GM23248 (cell line): ENCODE data around the gene PPFIA1. TPM values are rescaled to one million over a fixed set of nuclear protein-coding genes. Genes with fewer than 3 reads are reported as not detected.
A peak's percentile ranks its signal among the peaks of the same experiment; 100 is the strongest.

Source experiments
- DNase-seq: peaks from one replicate; pipeline ENCODE4 v3.0.0-alpha.2; 2015
- H2AFZ ChIP-seq: fragments of 200-600 bp; sonication (generic); 2 replicates; pipeline ENCODE4 v1.6.1; 2016; ENCODE audit warnings: antibody characterized with exemption
- H3F3A ChIP-seq: fragments of 200-600 bp; sonication (generic); 2 replicates; pipeline ENCODE4 v1.6.1; 2016; ENCODE audit warnings: mild to moderate bottlenecking, antibody characterized with exemption, mixed run types; ENCODE audit not compliant: insufficient read depth
- H3K27ac ChIP-seq: fragments of 200-600 bp; sonication (generic); 2 replicates; pipeline ENCODE4 v1.5.1; 2016; ENCODE audit warnings: mild to moderate bottlenecking
- H3K27me3 ChIP-seq: fragments of 200-600 bp; sonication (generic); replicated peaks from 2 replicates; pipeline ENCODE4 v1.6.1; 2016; ENCODE audit warnings: mild to moderate bottlenecking; ENCODE audit not compliant: insufficient read depth
- H3K36me3 ChIP-seq: fragments of 200-600 bp; sonication (generic); 2 replicates; pipeline ENCODE4 v1.6.1; 2016; ENCODE audit warnings: low read depth, mild to moderate bottlenecking
- H3K4me1 ChIP-seq: fragments of 200-600 bp; sonication (generic); 2 replicates; pipeline ENCODE4 v1.6.1; 2016; ENCODE audit warnings: mild to moderate bottlenecking; ENCODE audit not compliant: insufficient read depth
- H3K4me2 ChIP-seq: fragments of 200-600 bp; sonication (generic); one replicate; pipeline ENCODE4 v1.6.1; 2016; ENCODE audit warnings: mild to moderate bottlenecking; ENCODE audit not compliant: unreplicated experiment
- H3K4me3 ChIP-seq: fragments of 200-600 bp; sonication (generic); 2 replicates; pipeline ENCODE4 v1.5.1; 2016; ENCODE audit warnings: mild to moderate bottlenecking
- H3K79me2 ChIP-seq: fragments of 200-600 bp; sonication (generic); 2 replicates; pipeline ENCODE4 v1.6.1; 2016; ENCODE audit warnings: mild to moderate bottlenecking; ENCODE audit not compliant: insufficient read depth
- H3K9ac ChIP-seq: fragments of 200-600 bp; sonication (generic); 2 replicates; pipeline ENCODE4 v1.6.1; 2016; ENCODE audit warnings: mild to moderate bottlenecking
- H3K9me2 ChIP-seq: fragments of 200-600 bp; sonication (generic); 2 replicates; pipeline ENCODE4 v1.6.1; 2016; ENCODE audit warnings: mixed run types, mild to moderate bottlenecking, moderate library complexity; ENCODE audit not compliant: insufficient read depth
- H3K9me3 ChIP-seq: fragments of 200-600 bp; sonication (generic); one replicate; pipeline ENCODE4 v1.6.1; 2017; ENCODE audit warnings: low read depth
- H4K20me1 ChIP-seq: fragments of 200-600 bp; sonication (generic); 2 replicates; pipeline ENCODE4 v1.6.0; 2016; ENCODE audit not compliant: insufficient read depth
- EZH2 ChIP-seq: fragments of 200-600 bp; sonication (generic); IDR thresholded peaks from 2 replicates; pipeline ENCODE4 v1.6.1; 2018; ENCODE audit warnings: antibody characterized with exemption, mild to moderate bottlenecking; ENCODE audit not compliant: insufficient read depth, poor library complexity, severe bottlenecking
- EZH2phosphoT487 ChIP-seq: fragments of 200-600 bp; sonication (generic); IDR thresholded peaks from 2 replicates; pipeline ENCODE4 v1.6.1; 2018; ENCODE audit warnings: antibody characterized with exemption, moderate library complexity, mild to moderate bottlenecking, low read depth; ENCODE audit not compliant: insufficient read depth
- WGBS, 2 experiments: methylation state at CpG; one replicate each; pipeline ENCODE4 v1.1.6; 2015 to 2017; ENCODE audit warnings: low lambda C conversion rate in 2 of 2, low coverage in 1 of 2; ENCODE audit errors: missing lambda C conversion rate in 2 of 2; 5-methylcytosine and 5-hydroxymethylcytosine counted together
- in situ Hi-C: fragments of 300-500 bp; cut with MboI; formaldehyde crosslinking; loops from 2 replicates; pipeline ENCODE4 v1.15.0; 2020
- polyA plus RNA-seq: library from polyadenylated mRNA; unstranded; fragments of >200 nt; fragmentation: Nextera tagmentation; extraction: Ambion mirVana; gene quantifications from 2 replicates; pipeline ENCODE4 v1.2.1, GENCODE V29; 2016
- total RNA-seq: library from RNA; depleted of rRNA; stranded (reverse); fragments of >200 nt; shearing (Covaris generic); gene quantifications from 2 replicates; pipeline ENCODE4 v1.2.3, GENCODE V29; 2014

Gene PPFIA1
- total and polyA plus RNA-seq, 2 experiments from 2014 or later: 22.8 to 36.9 TPM

DNA sequence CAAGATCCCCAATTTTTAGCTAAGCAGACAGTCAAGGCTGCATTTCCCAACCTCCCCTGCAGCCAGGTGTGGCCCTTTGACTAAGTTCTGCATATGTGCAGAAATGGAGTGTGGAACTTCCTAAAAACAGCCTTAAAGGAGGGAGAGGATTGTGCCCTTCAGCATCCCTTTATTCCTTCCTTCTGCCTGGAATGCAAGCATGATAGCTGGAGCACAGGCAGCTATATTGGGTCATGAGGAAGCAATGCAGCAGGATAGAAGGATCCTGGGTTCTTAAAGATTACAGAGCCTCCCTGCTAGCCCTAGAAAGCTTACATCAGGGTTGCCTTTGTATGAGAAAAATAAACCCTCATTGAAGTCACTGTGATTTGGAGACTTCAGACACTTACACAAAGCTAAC lies 37.5 kb upstream of the PPFIA1 start:
- Histone ChIP-seq H3K27me3 (peaks cover 30% of the 10 kb centered on the region), H3K79me2 (no peaks in the 10 kb centered on the region), H3K9me3 (no peaks in the 10 kb centered on the region), H3K36me3 (no peaks in the 10 kb centered on the region), H4K20me1 (no peaks in the 10 kb centered on the region), H3K9ac (no peak overlapping the region), H3K9me2 (no peaks in the 10 kb centered on the region), H3K4me1 (no peaks in the 10 kb centered on the region), H2AFZ (no peak overlapping the region), H3F3A (peaks cover 14% of the 10 kb centered on the region), H3K4me2 (no peak overlapping the region), H3K4me3 (no peak overlapping the region), H3K27ac (no peak overlapping the region)
- DNase-seq: no peak
- TF ChIP-seq EZH2phosphoT487: no peak
- TF ChIP-seq EZH2: no peak
- in situ Hi-C loops: no loop called here

DNA sequence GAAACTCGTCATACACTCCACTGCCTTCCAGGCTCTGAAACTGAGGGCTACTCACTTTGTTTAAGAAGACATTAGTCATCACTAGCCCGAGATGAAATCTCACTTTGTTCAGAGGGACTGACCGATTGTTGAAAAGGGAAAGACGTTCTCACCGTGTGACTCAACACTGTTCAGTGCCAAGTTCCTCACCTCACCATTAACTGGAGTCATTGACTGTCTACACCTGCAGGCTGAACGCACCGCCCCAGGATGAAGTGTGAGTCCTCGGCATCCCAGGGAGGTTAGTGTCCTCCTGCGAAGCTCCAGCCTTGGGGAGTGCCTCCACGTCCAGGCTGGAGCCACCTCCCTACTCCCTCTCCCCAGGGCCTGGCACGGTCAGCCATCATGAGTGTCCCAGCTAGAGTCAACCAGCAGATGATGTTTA lies 37.0 kb upstream of the PPFIA1 start:
- TF ChIP-seq EZH2 (no peak), EZH2phosphoT487 (no peak)
- no peaks in the 10 kb centered on the region for H3K79me2 ChIP-seq
- no peaks in the 10 kb centered on the region for H3K9me3 ChIP-seq
- peak; percentile 91 for DNase-seq
- H3K9ac ChIP-seq: no peak overlapping the region
- H3K4me1 ChIP-seq: no peaks in the 10 kb centered on the region
- no peaks in the 10 kb centered on the region for H3K9me2 ChIP-seq
- H3K4me2 ChIP-seq: no peak overlapping the region
- WGBS, 2 experiments: 27% methylated on average over 11 of the region's 11 CpGs
- peaks cover 33% of the 10 kb centered on the region for H3K27me3 ChIP-seq
- no peak overlapping the region for H3K4me3 ChIP-seq
- H3F3A ChIP-seq: peaks cover 14% of the 10 kb centered on the region
- no peak overlapping the region for H3K27ac ChIP-seq
- no peaks in the 10 kb centered on the region for H3K36me3 ChIP-seq
- in situ Hi-C loops: no loop called here
- H2AFZ ChIP-seq: no peak overlapping the region
- H4K20me1 ChIP-seq: no peaks in the 10 kb centered on the region

- WGBS, 2 experiments: 80 to 81% methylated on average over 9 of the region's 9 CpGs
- H3K4me3 ChIP-seq: no peak overlapping the region
- peaks cover 33% of the 10 kb centered on the region for H3K27me3 ChIP-seq
- H3K36me3 ChIP-seq: no peaks in the 10 kb centered on the region
- TF ChIP-seq EZH2 (no peak), EZH2phosphoT487 (no peak)
- no peaks in the 10 kb centered on the region for H3K79me2 ChIP-seq
- no peak overlapping the region for H3K4me2 ChIP-seq
- no peaks in the 10 kb centered on the region for H4K20me1 ChIP-seq
- H3F3A ChIP-seq: peaks cover 14% of the 10 kb centered on the region
- no peak overlapping the region for H3K27ac ChIP-seq
- H3K9me3 ChIP-seq: no peaks in the 10 kb centered on the region
- in situ Hi-C loops: no loop called here
- H3K9ac ChIP-seq: no peak overlapping the region
- H3K4me1 ChIP-seq: no peaks in the 10 kb centered on the region
- no peak overlapping the region for H2AFZ ChIP-seq
- no peak for DNase-seq
- H3K9me2 ChIP-seq: no peaks in the 10 kb centered on the region
Measured at GRCh38 chr11:70233962-70234361, 36.5 kb upstream of the PPFIA1 start.

GRCh38 chr11:70240337-70240736 lies 30.2 kb upstream of the PPFIA1 start:
- 67 to 70% methylated on average over 16 of the region's 16 CpGs for WGBS, 2 experiments
- Histone ChIP-seq H3K4me2 (no peak overlapping the region), H3F3A (no peaks in the 10 kb centered on the region), H3K9ac (no peak overlapping the region), H3K4me1 (no peaks in the 10 kb centered on the region), H3K36me3 (no peaks in the 10 kb centered on the region), H3K27ac (no peak overlapping the region), H2AFZ (no peak overlapping the region), H3K27me3 (peaks cover 20% of the 10 kb centered on the region), H4K20me1 (no peaks in the 10 kb centered on the region), H3K79me2 (no peaks in the 10 kb centered on the region), H3K9me2 (no peaks in the 10 kb centered on the region), H3K9me3 (no peaks in the 10 kb centered on the region), H3K4me3 (no peak overlapping the region)
- in situ Hi-C loops: no loop called here
- no peak for DNase-seq
- no peak for TF ChIP-seq EZH2phosphoT487
- TF ChIP-seq EZH2: no peak

DNA sequence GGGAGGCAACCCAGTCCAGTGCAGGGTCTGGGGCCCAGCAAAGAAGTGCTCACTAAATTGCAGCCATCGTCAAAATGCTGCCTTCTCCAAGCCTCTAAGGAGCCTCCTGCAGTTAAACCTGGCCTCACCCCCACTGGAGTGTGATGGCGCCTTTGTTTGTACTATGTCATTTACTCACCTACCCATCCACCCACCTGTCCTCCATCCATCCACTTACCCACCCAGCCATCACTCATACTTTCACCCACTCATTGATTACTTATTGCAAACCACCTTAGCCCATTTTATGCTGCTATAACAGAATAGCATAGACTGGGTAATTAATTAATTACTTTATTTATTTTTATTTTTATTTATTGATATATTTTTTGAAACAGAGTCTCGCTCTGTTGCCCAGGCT lies 28.8 kb upstream of the PPFIA1 start:
- H3K4me2 ChIP-seq: no peak overlapping the region
- in situ Hi-C loops: no loop called here
- H3K9me3 ChIP-seq: no peaks in the 10 kb centered on the region
- no peaks in the 10 kb centered on the region for H4K20me1 ChIP-seq
- no peaks in the 10 kb centered on the region for H3K4me1 ChIP-seq
- no peaks in the 10 kb centered on the region for H3K9me2 ChIP-seq
- 48 to 49% methylated on average over 3 of the region's 3 CpGs for WGBS, 2 experiments
- no peaks in the 10 kb centered on the region for H3K79me2 ChIP-seq
- TF ChIP-seq EZH2 (no peak), EZH2phosphoT487 (no peak)
- H3K36me3 ChIP-seq: no peaks in the 10 kb centered on the region
- no peak overlapping the region for H2AFZ ChIP-seq
- no peaks in the 10 kb centered on the region for H3F3A ChIP-seq
- H3K27me3 ChIP-seq: peaks cover 20% of the 10 kb centered on the region
- no peak for DNase-seq
- no peak overlapping the region for H3K4me3 ChIP-seq
- H3K27ac ChIP-seq: no peak overlapping the region
- no peak overlapping the region for H3K9ac ChIP-seq
